Stimulated activated effector memory CD8-positive, alpha-beta T cell treated with anti-CD3 and anti-CD28 coated beads, Interleukin-12 subunit alpha, Interleukin-12 subunit beta, amount 100 ng/mL, for 72 hours (primary cell): Measurements from ENCODE around the gene VCAM1.
"Not testable (repeated sequence)": the region's sequence is repeated elsewhere in the genome, so short reads cannot be mapped to it uniquely, and the experiment has no call there.

ENCODE experiments used
- ATAC-seq: fragments of 150-1000 bp; cut with Tn5 transposase; 2 replicates; pipeline ENCODE4 v1.10.0; 2021
- DNase-seq, 2 donors: peaks; one replicate each; pipeline ENCODE4 v3.0.0; 2021 to 2022; ENCODE audit warnings: low spot score in 2 of 2
- H3K27ac Mint-ChIP-seq: one replicate; pipeline ENCODE4 v1.8.0; 2022; ENCODE audit warnings: mild to moderate bottlenecking, mixed read lengths
- H3K36me3 Mint-ChIP-seq: one replicate; pipeline ENCODE4 v1.8.0; 2022; ENCODE audit warnings: mild to moderate bottlenecking, mixed read lengths
- H3K4me1 Mint-ChIP-seq: one replicate; pipeline ENCODE4 v1.8.0; 2022; ENCODE audit warnings: mixed read lengths
- H3K4me3 Mint-ChIP-seq: one replicate; pipeline ENCODE4 v1.8.0; 2022; ENCODE audit warnings: mild to moderate bottlenecking, mixed read lengths
- H3K9me3 Mint-ChIP-seq: one replicate; pipeline ENCODE4 v1.8.0; 2022; ENCODE audit warnings: mixed read lengths

The VCAM1 gene

GRCh38 chr1:100750005-100750885 is 30.7 kb downstream of the VCAM1 start:
- H3K27ac Mint-ChIP-seq, result no peak overlapping the region
- no peak overlapping the region for H3K4me3 Mint-ChIP-seq
- H3K9me3 Mint-ChIP-seq, result no peaks in the 10 kb centered on the region
- DNase-seq (no peak), ATAC-seq (no peak)
- H3K36me3 Mint-ChIP-seq, result peaks cover 7% of the 10 kb centered on the region
- H3K4me1 Mint-ChIP-seq, result peaks cover 14% of the 10 kb centered on the region

GRCh38 chr1:100752791-100753190 is 33.2 kb downstream of the VCAM1 start:
- no peak overlapping the region for H3K27ac Mint-ChIP-seq
- no peaks in the 10 kb centered on the region for H3K9me3 Mint-ChIP-seq
- H3K4me3 Mint-ChIP-seq, result no peak overlapping the region
- H3K4me1 Mint-ChIP-seq, result no peaks in the 10 kb centered on the region
- DNase-seq (no peak), ATAC-seq (no peak)
- H3K36me3 Mint-ChIP-seq, result no peaks in the 10 kb centered on the region

- DNase-seq (no peak), ATAC-seq (no peak)
- Mint-ChIP-seq H3K9me3 (no peaks in the 10 kb centered on the region), H3K4me3 (no peak overlapping the region), H3K27ac (no peak overlapping the region), H3K4me1 (no peaks in the 10 kb centered on the region), H3K36me3 (no peaks in the 10 kb centered on the region)
These were observed 38.4 kb downstream of the VCAM1 start for GRCh38 chr1:100757946-100758345.

- no peak overlapping the region for H3K4me3 Mint-ChIP-seq
- no peaks in the 10 kb centered on the region for H3K36me3 Mint-ChIP-seq
- ATAC-seq, result no peak
- H3K4me1 Mint-ChIP-seq, result no peaks in the 10 kb centered on the region
- H3K27ac Mint-ChIP-seq, result no peak overlapping the region
- DNase-seq, result no peak
- H3K9me3 Mint-ChIP-seq, result no peaks in the 10 kb centered on the region
These were observed 39.6 kb downstream of the VCAM1 start for GRCh38 chr1:100759188-100759587.

GRCh38 chr1:100760511-100760910 is 41.0 kb downstream of the VCAM1 start:
- H3K4me3 Mint-ChIP-seq, result no peak overlapping the region
- H3K4me1 Mint-ChIP-seq, result no peaks in the 10 kb centered on the region
- DNase-seq (no peak), ATAC-seq (no peak)
- no peaks in the 10 kb centered on the region for H3K36me3 Mint-ChIP-seq
- H3K9me3 Mint-ChIP-seq, result no peaks in the 10 kb centered on the region
- H3K27ac Mint-ChIP-seq, result no peak overlapping the region

GRCh38 chr1:100762461-100762860 is 42.9 kb downstream of the VCAM1 start:
- no peaks in the 10 kb centered on the region for H3K4me1 Mint-ChIP-seq
- no peak for DNase-seq
- no peak overlapping the region for H3K4me3 Mint-ChIP-seq
- no peaks in the 10 kb centered on the region for H3K9me3 Mint-ChIP-seq
- no peak overlapping the region for H3K27ac Mint-ChIP-seq
- H3K36me3 Mint-ChIP-seq, result no peaks in the 10 kb centered on the region
- ATAC-seq, result no peak

- no peak overlapping the region for H3K4me3 Mint-ChIP-seq
- H3K36me3 Mint-ChIP-seq, result no peaks in the 10 kb centered on the region
These were observed 47.8 kb downstream of the VCAM1 start for GRCh38 chr1:100767176-100767890.

GRCh38 chr1:100769323-100769722 is 49.8 kb downstream of the VCAM1 start:
- Mint-ChIP-seq H3K27ac (no peak overlapping the region), H3K4me1 (no peaks in the 10 kb centered on the region), H3K36me3 (no peaks in the 10 kb centered on the region), H3K4me3 (no peak overlapping the region), H3K9me3 (no peaks in the 10 kb centered on the region)
- DNase-seq (no peak), ATAC-seq (peak; percentile 60)

More at GRCh38 chr1:100767176-100767890, 47.8 kb downstream of the VCAM1 start:
- DNase-seq (no peak), ATAC-seq (no peak)
- H3K4me1 Mint-ChIP-seq, result no peaks in the 10 kb centered on the region
- H3K9me3 Mint-ChIP-seq, result no peaks in the 10 kb centered on the region
- no peak overlapping the region for H3K27ac Mint-ChIP-seq

- no peak overlapping the region for H3K4me3 Mint-ChIP-seq
These were observed 50.5 kb downstream of the VCAM1 start for GRCh38 chr1:100769906-100770646.

GRCh38 chr1:100773444-100773843 is 53.9 kb downstream of the VCAM1 start:
- ATAC-seq, result no peak
- DNase-seq, result no peak
- Mint-ChIP-seq H3K36me3 (no peaks in the 10 kb centered on the region), H3K4me3 (no peak overlapping the region), H3K9me3 (no peaks in the 10 kb centered on the region), H3K27ac (no peak overlapping the region), H3K4me1 (no peaks in the 10 kb centered on the region)

More at GRCh38 chr1:100769906-100770646, 50.5 kb downstream of the VCAM1 start:
- DNase-seq, result no peak
- no peak for ATAC-seq
- Mint-ChIP-seq H3K4me1 (no peaks in the 10 kb centered on the region), H3K36me3 (no peaks in the 10 kb centered on the region), H3K27ac (no peak overlapping the region), H3K9me3 (no peaks in the 10 kb centered on the region)

GRCh38 chr1:100774370-100774769 is 54.8 kb downstream of the VCAM1 start:
- ATAC-seq (no peak), DNase-seq (no peak)
- Mint-ChIP-seq H3K9me3 (no peaks in the 10 kb centered on the region), H3K36me3 (no peaks in the 10 kb centered on the region), H3K4me1 (no peaks in the 10 kb centered on the region), H3K4me3 (no peak overlapping the region), H3K27ac (no peak overlapping the region)

- Mint-ChIP-seq H3K4me3 (no peak overlapping the region), H3K27ac (no peak overlapping the region), H3K9me3 (no peaks in the 10 kb centered on the region), H3K36me3 (no peaks in the 10 kb centered on the region), H3K4me1 (no peaks in the 10 kb centered on the region)
- DNase-seq (no peak), ATAC-seq (no peak)
These were observed 55.9 kb downstream of the VCAM1 start for GRCh38 chr1:100775483-100775882.

- no peak overlapping the region for H3K4me3 Mint-ChIP-seq
- no peaks in the 10 kb centered on the region for H3K4me1 Mint-ChIP-seq
- no peak for ATAC-seq
- no peak for DNase-seq
- H3K27ac Mint-ChIP-seq, result no peak overlapping the region
- H3K9me3 Mint-ChIP-seq, result peaks cover 5% of the 10 kb centered on the region
- no peaks in the 10 kb centered on the region for H3K36me3 Mint-ChIP-seq
These were observed 59.2 kb downstream of the VCAM1 start for GRCh38 chr1:100778748-100779147.

GRCh38 chr1:100780814-100781213 is 61.3 kb downstream of the VCAM1 start:
- H3K4me3 Mint-ChIP-seq, result no peak overlapping the region
- DNase-seq (no peak), ATAC-seq (no peak)
- no peak overlapping the region for H3K27ac Mint-ChIP-seq
- no peaks in the 10 kb centered on the region for H3K36me3 Mint-ChIP-seq
- no peaks in the 10 kb centered on the region for H3K4me1 Mint-ChIP-seq
- H3K9me3 Mint-ChIP-seq, result peaks cover 5% of the 10 kb centered on the region

GRCh38 chr1:100781728-100782127 is 62.2 kb downstream of the VCAM1 start:
- not testable (repeated sequence) for H3K36me3 Mint-ChIP-seq, H3K4me3 Mint-ChIP-seq, H3K9me3 Mint-ChIP-seq, ATAC-seq, DNase-seq, H3K4me1 Mint-ChIP-seq, H3K27ac Mint-ChIP-seq
